Renal cortical epithelial cell (primary cell): Measurements from ENCODE around the gene BAG2. TPM values are rescaled to one million over a fixed set of nuclear protein-coding genes. Genes with fewer than 3 reads are reported as not detected.

Experiments used
- DNase-seq: peaks from one replicate; pipeline ENCODE4 v3.0.0-alpha.2; 2011; ENCODE audit warnings: low read depth
- total RNA-seq: library from RNA; depleted of rRNA; stranded (reverse); fragments of >200 nt; gene quantifications from 2 replicates; pipeline ENCODE4 v1.2.3, GENCODE V29; 2014

The BAG2 gene
- 9.2 and 14.6 TPM in 2 replicates for total RNA-seq

DNA sequence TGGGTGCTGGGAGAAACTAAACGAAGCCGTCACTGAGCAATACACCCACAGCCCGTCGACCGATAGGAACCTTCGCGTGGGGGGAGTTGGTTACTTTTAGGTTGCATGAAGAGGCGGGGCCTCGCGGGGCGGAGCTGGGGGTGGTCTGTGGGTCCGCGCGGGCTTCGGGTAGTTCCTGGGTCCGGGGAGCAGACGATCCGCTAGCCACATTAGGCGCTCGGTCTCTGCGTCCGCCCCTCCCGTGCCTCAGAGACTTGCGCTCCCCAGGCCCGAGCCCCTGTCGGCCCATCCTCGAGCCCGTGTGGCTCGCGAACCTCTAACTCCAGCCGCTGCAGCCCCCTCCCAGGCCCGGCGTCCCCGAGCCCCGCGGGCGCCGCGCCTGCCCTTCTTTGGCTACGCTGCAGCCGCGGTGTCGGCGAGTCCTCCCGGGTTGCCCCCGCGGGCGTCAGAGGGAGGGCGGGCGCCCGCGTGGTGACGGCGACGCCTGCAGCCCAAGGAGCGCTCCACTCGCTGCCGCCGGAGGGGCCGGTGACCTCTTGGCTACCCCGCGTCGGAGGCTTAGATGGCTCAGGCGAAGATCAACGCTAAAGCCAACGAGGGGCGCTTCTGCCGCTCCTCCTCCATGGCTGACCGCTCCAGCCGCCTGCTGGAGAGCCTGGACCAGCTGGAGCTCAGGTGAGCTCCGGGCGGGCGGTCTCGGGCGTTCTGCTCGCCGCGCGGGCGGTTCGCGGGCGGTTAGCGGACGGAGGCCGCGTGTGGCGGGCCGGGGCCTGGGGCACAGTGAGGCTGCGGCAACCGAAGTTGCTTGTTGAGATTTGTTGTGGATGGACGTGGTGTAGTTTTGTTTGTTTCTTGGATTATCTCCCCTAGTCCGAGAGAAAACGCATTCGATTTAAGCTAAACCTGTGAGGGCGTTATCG is at the start of gene BAG2:
Gene BAG2 (plus strand): TSS at position 191 of the 920 bp plus-strand sequence. CDS start 372 bp downstream, at position 563.
- peak; percentile 67 for DNase-seq

DNA sequence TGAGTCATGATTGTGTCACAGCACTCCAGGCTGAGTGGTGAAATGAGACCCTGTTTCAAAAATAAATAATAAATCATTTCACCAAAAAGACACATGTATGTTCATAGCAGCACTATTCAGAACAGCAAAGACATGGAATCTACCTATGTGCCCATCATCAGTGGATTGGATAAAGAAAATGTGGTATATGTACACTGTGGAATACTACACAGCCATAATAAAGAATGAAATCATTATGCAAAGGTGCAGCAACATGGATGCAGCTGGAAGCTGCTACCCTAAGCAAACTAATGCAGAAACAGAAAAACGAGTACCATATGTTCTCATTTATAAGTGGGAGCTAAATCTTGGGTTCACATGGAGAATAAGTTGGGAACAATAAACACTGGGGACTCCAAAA is 49.0 kb upstream of the BAG2 start:
- no peak for DNase-seq

DNA sequence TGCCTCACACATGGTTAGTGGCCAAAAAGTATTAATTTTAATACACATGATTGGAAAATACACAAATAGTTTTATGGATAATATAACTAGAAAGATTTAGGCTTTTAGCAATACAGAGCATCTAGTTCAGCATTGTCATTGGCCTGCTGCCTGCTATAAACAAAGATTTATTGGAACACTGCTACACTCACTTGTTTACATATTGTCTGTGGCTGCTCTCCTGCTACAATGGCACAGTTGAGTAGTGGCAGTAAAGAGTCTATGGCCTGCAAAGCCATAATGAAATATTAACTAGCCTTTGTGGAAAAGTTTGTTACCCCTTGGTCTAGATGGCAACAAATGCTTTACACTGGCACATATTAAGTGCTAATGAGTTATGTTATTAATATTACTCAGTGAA is 44.4 kb upstream of the BAG2 start:
- peak; percentile 31 for DNase-seq

DNA sequence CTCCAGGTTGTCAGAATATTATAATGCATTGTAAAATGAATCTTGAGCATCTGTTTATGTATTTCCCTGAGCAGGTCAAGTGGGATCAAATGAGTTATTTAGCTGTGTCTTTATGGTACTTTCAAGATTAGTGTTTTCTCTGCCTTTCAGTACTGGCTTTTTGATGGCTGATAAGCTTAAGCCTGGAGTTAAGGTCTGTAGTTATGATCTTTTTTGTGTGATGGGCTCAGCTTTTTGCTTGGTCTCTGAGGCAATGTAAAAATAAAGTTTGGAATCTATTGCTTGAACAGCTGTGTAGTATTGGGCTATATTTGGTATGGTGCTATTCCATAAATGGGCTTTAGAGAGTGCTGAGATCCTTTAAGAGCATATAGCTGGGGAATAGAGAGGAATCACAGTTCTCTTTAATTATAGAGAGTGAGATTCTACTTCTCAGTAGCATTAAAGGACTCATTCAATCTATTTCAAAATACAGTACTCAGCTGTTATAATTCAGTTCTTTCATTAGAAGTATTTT is 41.4 kb upstream of the BAG2 start:
- no peak for DNase-seq

DNA sequence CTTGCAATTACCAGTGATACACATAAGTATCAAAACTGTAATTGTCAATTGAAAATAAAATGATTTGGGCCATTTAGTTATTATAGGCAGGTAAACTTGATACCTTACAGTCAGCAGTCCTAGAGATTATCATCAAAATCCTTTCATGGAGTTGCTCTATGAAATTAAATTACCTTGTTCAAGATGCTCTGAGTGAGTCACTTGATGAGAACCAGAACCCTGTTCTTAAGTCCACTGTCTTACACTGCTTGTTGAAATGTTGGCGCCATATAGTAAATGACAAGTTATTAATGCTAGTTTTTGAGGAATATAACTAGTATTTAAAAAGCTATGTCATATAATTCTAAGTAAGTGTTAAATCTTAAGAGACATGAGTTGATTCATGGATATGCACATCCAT is 37.2 kb upstream of the BAG2 start:
- no peak for DNase-seq

DNA sequence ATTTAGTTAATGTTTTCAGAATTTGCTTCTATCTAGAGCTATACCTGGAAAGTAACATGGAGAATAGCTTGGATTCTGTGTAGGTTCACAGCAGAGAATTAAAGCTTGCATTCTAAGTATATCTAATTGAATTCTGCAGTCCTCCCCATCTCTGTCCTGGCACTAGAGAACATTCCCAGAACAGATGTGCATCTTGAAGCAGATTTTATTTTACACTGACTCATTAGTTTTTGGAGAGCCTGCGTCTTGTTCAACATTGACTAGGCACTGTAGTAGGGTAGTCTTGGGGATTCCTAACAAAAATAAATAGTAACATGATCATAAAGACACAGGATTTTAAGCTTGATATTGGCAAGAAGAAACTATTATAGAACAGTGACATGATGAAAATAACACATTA is 36.2 kb upstream of the BAG2 start:
- DNase-seq: no peak

DNA sequence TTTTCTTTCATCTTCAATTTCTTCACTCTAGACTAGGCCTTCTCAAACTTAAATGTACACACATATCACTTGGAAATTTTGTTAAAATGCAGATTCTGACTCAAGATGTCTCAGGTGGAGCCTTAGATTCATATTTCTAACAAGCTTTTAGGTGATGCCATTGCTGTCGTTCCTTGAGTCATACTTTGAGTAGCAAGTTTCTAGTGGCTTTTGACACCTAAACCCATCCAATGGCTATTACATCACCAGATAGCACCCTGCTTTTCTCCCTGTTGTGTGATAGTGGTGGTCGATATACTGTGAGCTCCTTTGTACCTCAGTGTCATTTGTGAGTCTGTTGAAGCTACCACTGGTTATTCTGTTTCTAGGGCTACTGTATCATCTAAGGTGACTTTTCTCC is 34.8 kb upstream of the BAG2 start:
- DNase-seq: no peak

DNA sequence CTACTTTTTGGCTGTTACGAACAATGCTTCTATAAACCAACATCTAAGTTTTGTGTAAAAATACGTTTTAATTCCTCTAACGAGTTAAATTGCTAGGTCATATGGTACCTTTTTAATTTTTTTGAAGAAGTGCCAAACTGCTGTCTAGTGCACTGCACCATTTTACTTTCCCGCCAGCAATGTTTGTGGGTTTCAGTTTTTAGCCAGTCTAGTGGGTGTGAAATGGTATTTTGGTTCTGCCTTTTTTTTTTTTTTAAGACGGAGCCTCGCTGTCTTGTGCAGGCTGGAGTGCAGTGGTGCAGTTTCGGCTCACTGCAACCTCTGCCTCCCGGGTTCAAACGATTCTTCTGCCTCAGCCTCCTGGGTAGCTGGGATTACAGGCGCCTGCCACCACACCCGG is 34.1 kb upstream of the BAG2 start:
- DNase-seq: no peak

DNA sequence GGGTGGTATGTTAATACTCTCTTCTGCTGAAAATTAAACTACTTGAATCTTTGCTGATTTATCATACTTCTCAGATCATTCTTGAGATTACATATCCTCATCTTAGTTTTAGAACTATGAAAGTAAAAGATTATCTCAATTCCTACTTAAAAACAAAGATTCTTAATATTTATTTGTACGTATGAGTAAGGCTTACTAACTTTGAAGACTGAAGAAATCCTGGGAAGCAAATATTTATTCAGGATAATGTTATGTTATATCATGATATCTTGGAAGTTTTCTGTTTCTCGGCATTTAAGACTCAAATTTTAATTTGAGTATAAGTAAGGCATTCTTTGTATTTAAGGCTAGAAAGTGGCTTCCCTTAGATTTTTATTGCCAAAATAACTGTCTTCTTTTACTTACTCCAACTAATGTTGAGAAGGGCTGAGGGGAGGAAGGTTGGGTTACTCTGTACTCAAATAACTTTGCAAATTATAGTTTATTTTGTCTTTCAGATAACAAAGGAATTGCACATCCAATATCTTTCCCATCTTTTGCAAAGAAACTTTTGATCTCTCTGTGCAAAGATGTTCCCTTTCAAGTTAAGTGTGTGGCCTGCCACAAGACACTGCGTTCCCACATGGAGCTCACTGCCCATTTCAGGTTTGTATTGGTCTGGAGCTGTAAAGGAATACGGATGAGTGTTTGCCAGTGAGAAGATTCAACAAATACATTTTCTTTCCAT is 30.5 kb upstream of the BAG2 start:
- no peak for DNase-seq

DNA sequence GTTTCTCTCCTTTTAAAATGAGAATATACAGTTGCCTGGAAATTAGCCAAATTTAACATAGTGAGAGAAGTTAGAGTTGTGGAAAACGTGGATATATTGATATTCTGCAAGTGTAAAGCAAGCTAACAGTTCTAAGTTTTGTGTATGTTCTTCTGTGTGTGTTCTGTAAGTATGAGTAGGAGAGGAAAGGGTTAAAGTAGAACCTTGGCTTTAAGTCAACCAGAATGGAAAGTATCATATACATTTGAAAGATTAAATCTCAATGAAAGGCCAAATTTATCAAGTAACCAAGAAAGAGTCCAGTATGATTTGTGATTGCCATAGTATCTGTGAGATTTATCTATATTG is 30.0 kb upstream of the BAG2 start:
- no peak for DNase-seq

DNA sequence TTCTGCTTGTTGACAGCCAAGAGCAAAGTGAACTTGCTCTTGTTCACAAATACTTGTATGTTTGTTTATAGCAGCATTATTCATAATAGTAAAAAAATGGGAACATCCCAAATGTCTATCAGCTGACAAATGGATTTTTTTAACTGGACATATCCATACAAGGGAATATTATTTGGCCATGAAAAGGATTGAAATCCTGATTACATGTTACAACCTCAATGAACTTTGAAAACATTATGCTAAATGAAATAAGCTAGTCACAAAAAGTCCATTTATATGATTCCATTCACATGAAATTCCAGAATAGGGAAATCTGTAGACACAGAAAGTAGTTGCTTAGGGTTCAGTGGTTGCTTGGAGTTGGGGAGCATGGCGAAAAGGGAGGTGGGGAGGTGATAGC is 28.4 kb upstream of the BAG2 start:
- no peak for DNase-seq

DNA sequence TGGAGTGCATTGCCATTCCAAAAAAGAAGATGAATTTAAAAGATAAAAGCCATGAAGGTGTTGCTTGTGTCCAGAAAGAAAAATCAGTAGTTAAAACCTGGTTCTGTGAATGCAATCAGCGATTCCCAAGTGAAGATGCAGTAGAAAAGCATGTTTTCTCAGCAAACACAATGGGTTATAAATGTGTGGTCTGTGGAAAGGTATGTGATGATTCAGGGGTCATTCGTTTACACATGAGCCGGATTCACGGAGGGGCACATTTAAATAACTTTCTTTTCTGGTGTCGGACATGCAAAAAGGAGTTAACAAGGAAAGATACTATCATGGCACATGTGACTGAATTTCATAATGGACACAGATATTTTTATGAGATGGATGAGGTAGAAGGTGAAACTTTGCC is 24.7 kb upstream of the BAG2 start:
- peak; percentile 11 for DNase-seq

DNA sequence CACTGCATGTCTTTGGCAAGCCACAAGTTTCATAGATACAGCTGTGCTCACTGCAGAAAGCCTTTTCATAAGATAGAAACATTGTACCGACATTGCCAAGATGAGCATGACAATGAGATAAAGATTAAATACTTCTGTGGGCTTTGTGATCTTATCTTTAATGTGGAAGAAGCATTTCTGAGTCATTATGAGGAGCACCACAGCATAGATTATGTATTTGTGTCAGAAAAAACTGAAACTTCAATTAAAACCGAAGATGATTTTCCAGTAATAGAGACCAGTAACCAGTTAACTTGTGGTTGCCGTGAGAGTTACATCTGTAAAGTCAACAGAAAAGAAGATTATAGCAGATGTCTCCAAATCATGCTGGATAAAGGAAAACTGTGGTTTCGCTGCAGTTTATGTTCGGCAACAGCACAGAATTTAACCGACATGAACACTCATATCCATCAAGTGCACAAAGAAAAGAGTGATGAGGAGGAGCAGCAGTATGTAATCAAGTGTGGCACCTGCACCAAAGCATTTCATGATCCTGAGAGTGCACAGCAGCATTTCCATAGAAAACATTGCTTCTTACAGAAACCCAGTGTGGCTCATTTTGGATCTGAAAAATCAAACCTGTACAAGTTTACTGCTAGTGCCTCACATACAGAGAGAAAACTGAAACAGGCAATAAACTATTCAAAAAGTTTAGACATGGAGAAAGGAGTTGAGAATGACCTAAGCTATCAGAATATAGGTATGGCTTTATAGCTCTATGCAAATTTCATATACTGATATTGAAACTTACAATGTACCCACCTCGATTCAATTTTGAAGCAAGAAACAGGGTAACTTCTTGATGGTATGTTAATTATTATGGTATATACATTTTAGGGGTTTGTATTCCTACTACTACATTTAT is 23.9 kb upstream of the BAG2 start:
- DNase-seq: no peak

DNA sequence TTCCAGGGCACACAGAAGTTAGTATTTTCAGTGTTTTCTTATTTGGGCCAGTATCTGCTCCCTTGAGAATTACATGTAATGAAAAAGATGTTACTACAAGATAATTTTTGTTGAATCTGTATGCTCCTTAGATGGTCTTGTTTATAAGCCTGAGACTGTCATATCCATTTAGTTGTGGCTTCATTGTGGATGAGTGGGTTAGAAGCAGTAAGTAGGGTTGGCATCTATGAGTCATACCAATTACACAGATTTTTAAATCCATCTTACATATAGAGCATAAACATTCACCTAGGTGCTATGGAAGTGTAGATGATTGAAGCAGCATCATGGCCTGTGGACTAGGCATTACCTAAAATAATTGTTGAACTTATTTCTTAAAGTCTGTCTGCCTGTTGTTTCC is 13.5 kb upstream of the BAG2 start:
- DNase-seq: peak; percentile 9

DNA sequence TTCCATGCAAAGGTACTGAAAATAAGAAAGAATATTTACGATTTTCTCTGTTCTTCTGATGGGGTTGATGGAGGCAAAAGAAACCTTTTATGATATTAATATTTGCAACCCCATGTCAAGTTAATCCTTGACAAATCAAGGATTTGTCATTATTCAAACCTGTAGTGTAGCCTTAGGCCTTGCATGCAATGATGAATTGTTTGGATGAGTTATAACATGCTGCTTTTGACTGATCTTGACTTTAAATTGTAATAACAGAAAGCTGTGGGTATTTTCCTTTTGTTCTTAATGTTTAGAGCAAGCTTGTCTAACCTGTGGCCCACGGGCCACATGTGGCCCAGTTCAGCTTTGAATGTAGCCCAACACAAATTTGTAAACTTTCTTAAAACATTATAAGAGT is 13.0 kb upstream of the BAG2 start:
- DNase-seq: no peak

DNA sequence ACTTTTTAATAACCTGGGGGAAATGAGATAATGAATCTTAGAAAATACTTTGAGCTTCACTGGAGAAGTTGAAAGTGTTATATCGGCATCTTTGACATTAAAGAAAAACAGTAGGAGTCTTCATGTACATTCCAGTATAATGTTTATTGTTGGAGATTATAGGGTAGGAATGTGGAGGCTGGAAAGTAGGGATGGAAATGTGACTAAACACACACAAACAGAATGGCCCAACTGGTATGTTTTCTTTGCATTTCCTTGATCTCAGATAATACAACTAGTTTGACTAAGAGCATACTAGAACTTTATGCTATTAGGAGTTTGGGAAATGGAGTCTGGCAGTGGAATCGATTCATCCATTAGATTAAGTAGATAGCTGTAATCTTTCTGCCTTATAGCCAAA is 10.1 kb upstream of the BAG2 start:
- DNase-seq: no peak

DNA sequence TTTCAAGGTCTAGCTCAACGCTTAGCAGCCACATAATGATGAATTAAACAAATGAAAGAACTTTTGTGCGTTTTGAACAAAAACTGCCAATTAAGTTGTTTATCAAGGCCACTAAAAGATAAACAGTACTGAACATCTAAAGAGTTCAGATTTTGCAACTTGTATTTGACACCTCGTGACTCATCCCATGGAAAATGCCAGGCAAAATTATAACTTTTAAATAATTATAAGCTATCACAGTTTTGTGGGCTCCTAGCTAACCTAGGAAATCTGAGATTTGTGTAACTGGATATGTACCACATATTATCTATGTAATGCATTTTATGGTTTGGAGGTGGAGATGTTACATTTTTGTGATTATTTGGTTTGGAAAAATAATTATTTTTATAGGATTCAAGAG is 9.6 kb upstream of the BAG2 start:
- DNase-seq: no peak

DNA sequence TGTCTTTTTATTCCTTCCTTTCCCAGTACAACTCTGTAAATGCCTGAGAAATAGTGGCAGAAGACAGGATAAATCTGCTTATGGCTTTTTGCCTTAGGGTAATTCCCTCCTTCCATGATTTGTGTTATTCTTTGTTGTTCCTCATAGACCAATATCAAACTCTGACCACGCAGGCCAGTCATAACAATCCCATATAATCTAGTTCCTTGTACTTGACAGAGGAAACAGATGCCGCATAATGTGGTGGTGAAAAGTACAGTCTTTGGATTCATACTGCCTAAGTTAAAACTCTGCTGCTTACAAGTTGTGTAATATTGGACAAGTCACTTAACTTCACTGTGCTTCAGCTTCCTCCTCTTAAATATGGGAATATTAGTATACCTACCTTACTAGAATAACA is 8.2 kb upstream of the BAG2 start:
- DNase-seq: no peak

DNA sequence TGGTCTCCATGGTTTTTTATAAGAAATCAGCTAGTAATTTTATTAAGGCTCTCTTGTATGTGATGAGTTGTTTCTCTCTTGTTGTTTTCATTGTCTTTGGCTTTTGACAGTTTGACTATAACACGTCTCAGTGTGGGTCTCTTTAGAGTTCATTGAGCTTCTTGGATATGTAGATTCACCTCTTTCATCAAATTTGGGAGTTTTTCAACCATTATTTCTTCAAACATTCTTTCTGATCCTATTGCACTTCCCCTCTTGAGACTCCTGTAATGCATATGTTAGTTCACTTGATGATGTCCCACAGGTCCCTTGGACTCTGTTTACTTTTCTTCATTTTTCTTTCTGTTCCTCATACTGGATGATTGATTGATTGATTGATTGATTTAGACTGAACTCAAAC is 7.0 kb upstream of the BAG2 start:
- no peak for DNase-seq

DNA sequence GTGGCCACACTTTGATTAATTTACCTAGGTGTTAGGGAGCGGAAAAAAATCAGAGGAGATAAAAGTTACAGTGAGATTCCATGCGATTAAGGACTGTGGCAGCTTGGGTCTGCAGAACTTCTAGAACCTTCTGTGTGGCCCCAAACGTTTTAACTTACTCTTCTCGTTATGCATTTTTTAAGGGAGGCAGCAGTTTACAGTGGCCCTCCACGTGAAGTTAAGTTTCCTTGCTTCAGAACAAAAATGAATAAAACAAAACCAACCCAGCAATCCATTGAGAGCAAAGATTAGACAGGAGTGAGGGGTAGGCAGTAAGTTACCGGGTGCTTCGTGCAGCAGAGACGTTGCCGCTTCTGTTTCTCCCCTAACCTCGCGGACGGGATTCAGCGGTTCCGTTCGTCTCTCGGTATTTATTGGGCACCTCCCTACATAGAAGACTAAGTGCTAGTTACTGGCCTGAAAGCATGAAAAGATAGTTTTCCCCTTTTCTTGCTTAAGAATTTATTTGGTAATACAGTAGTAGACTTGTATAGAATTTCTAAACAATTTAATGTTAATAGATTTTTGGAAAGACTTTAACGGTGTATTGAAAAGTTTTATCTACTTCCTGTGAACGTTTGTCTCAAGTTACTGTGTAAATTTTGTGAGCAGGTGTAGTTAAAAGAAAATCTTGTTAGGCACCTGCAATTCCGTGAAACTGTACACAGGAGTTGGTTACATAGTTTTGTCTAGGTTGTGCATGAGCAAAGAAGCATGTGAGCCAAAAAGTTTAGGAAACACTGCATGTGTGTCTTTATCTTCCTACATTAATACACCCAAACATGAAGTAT is 1.1 kb downstream of the BAG2 start:
- peak; percentile 13 for DNase-seq

DNA sequence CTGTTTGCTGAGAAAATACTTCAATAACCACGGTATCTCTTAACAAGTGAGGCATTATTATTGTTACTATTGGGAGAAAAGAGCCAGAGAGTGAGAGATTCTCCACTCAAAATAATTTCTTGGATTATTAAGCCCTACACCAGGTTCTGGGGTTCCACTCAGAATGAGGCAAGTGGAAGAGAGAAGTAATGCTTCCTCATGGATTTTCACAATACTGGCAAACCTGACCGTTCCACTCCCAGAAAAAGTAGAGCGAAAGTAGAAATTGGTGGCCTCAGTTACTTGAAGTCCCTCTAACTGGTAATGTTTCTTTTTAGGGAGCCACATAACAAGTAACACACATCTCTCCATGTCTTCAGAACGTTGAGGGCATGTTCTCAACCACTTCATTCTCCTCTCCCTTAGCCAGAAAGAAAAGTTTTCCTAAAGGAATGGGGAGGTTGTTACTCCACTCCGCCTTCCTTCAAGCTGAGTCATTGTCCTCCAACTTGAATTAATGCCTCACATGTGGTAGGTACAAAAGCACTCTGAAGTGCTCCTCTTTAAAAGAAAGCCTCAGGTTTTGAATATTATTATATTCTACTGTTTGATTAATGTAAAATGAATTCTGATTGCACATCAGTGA is 1.9 kb downstream of the BAG2 start:
- peak; percentile 77 for DNase-seq
